Smooth muscle cell (in vitro differentiated cells): Measurements from ENCODE around the gene ADGRA3. TPM values are rescaled to one million over a fixed set of nuclear protein-coding genes. Genes with fewer than 3 reads are reported as not detected.
"Not testable (repeated sequence)": the region's sequence is repeated elsewhere in the genome, so short reads cannot be mapped to it uniquely, and the experiment has no call there.

Source experiments
- DNase-seq: peaks from one replicate; lab custom pipeline; 2025; ENCODE audit not compliant: unreplicated experiment; lab: John Stamatoyannopoulos, UW
- H2AFZ ChIP-seq: fragments of 200-600 bp; sonication (generic); 2 replicates; pipeline ENCODE4 v1.6.0; 2016; ENCODE audit warnings: antibody characterized with exemption, low read depth, mild to moderate bottlenecking
- H3F3A ChIP-seq: fragments of 200-600 bp; sonication (generic); 2 replicates; pipeline ENCODE4 v1.6.0; 2017; ENCODE audit warnings: antibody characterized with exemption, low read depth
- H3K27ac ChIP-seq: fragments of 200-600 bp; sonication (generic); 2 replicates; pipeline ENCODE4 v1.5.1; 2016; ENCODE audit warnings: low read depth, mild to moderate bottlenecking
- H3K27me3 ChIP-seq: fragments of 200-600 bp; sonication (generic); 2 replicates; pipeline ENCODE4 v1.6.1; 2016; ENCODE audit warnings: low read depth, mild to moderate bottlenecking
- H3K36me3 ChIP-seq: fragments of 200-600 bp; sonication (generic); 2 replicates; pipeline ENCODE4 v1.5.1; 2016; ENCODE audit warnings: low read depth
- H3K4me1 ChIP-seq: fragments of 200-600 bp; sonication (generic); 2 replicates; pipeline ENCODE4 v1.5.1; 2016; ENCODE audit warnings: low read depth
- H3K4me2 ChIP-seq: fragments of 200-600 bp; sonication (generic); 2 replicates; pipeline ENCODE4 v1.6.0; 2016; ENCODE audit warnings: mild to moderate bottlenecking
- H3K4me3 ChIP-seq: fragments of 200-600 bp; sonication (generic); 2 replicates; pipeline ENCODE4 v1.5.1; 2016; ENCODE audit warnings: mild to moderate bottlenecking
- H3K79me2 ChIP-seq: fragments of 200-600 bp; sonication (generic); 2 replicates; pipeline ENCODE4 v1.6.0; 2016; ENCODE audit warnings: low read depth, mild to moderate bottlenecking
- H3K9ac ChIP-seq: fragments of 200-600 bp; sonication (generic); 2 replicates; pipeline ENCODE4 v1.6.0; 2016; ENCODE audit warnings: low read depth
- H3K9me3 ChIP-seq: fragments of 200-600 bp; sonication (generic); replicated peaks from 2 replicates; pipeline ENCODE4 v1.5.1; 2016; ENCODE audit warnings: low read depth
- H4K20me1 ChIP-seq: fragments of 200-600 bp; sonication (generic); 2 replicates; pipeline ENCODE4 v1.6.0; 2016; ENCODE audit warnings: low read depth
- CTCF ChIP-seq: fragments of 200-600 bp; sonication (generic); IDR thresholded peaks from 2 replicates; pipeline ENCODE4 v1.5.1; 2017; ENCODE audit warnings: borderline replicate concordance, mild to moderate bottlenecking, antibody characterized with exemption; ENCODE audit not compliant: insufficient read depth, poor library complexity, severe bottlenecking
- WGBS: methylation state at CpG from one replicate; pipeline ENCODE4 v1.1.7; 2016; ENCODE audit warnings: low lambda C conversion rate; 5-methylcytosine and 5-hydroxymethylcytosine counted together
- polyA plus RNA-seq: library from polyadenylated mRNA; unstranded; fragments of >200 nt; fragmentation: Nextera tagmentation; extraction: Ambion mirVana; gene quantifications from 2 replicates; pipeline ENCODE4 v1.2.1, GENCODE V29; 2016
- total RNA-seq: library from RNA; depleted of rRNA; stranded (reverse); fragments of >200 nt; gene quantifications from 2 replicates; pipeline ENCODE4 v1.2.3, GENCODE V29; 2014

ADGRA3 gene
- total and polyA plus RNA-seq, 2 experiments from 2014 or later: 24.4 to 54.8 TPM

DNA sequence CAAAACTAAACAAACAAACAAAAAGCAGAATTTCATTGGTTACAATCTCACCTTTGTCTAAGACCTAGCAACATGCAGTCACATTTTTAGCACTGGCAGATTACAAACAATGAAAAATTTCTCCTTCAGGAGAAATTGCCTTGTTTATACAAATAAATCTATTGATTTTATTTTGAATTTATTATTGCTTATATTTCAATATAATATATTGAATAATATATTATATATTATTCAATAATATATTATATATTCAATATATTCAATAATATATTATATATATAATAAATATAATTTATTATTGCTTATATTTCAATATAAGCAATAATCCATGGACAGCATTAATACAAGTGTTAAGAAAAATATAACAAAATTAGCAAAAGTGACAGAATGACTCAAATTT lies 131.7 kb downstream of the ADGRA3 start:
- Histone ChIP-seq H3K79me2 (no peaks in the 10 kb centered on the region), H3K9me3 (no peaks in the 10 kb centered on the region), H4K20me1 (no peaks in the 10 kb centered on the region), H3K4me2 (no peak overlapping the region), H3K4me3 (no peak overlapping the region), H2AFZ (no peak overlapping the region), H3K27me3 (no peaks in the 10 kb centered on the region), H3K36me3 (no peaks in the 10 kb centered on the region), H3F3A (no peaks in the 10 kb centered on the region), H3K9ac (no peak overlapping the region), H3K27ac (no peak overlapping the region), H3K4me1 (no peaks in the 10 kb centered on the region)
- no peak for TF ChIP-seq CTCF
- DNase-seq: no peak

DNA sequence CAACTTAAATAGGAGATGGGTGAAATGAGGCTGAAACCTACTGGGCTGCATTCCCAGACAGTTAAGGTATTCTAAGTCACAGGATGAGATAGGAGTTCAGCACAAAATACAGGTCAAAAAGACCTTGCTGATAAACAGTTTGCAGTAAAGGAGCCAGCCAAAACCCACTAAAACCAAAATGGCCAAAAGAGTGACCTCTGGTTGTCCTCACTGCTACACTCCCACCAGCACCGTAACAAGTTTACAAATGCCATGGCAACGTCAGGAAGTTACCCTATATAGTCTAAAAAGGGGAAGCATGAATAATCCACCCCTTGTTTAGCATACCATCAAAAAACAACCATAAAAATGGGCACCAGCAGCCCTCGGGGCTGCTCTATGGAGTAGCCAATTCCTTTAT lies 133.7 kb downstream of the ADGRA3 start:
- H3K36me3 ChIP-seq, H2AFZ ChIP-seq, H3K27me3 ChIP-seq, H3K4me1 ChIP-seq, H3K79me2 ChIP-seq, H3F3A ChIP-seq, H4K20me1 ChIP-seq, H3K27ac ChIP-seq, H3K4me2 ChIP-seq, H3K4me3 ChIP-seq, H3K9ac ChIP-seq, DNase-seq, H3K9me3 ChIP-seq: not testable (repeated sequence)
- 89% methylated on average over 3 of the region's 3 CpGs for WGBS

- Histone ChIP-seq H2AFZ (no peak overlapping the region), H3K36me3 (no peaks in the 10 kb centered on the region), H3F3A (no peaks in the 10 kb centered on the region), H3K4me3 (no peak overlapping the region), H3K79me2 (no peaks in the 10 kb centered on the region), H4K20me1 (no peaks in the 10 kb centered on the region), H3K4me2 (no peak overlapping the region), H3K27me3 (no peaks in the 10 kb centered on the region), H3K27ac (no peak overlapping the region), H3K4me1 (no peaks in the 10 kb centered on the region), H3K9me3 (no peaks in the 10 kb centered on the region), H3K9ac (no peak overlapping the region)
- 77% methylated on average over 3 of the region's 3 CpGs for WGBS
- DNase-seq: no peak
- TF ChIP-seq CTCF: no peak
Observed at GRCh38 chr4:22372986-22373385, 142.9 kb downstream of the ADGRA3 start.

DNA sequence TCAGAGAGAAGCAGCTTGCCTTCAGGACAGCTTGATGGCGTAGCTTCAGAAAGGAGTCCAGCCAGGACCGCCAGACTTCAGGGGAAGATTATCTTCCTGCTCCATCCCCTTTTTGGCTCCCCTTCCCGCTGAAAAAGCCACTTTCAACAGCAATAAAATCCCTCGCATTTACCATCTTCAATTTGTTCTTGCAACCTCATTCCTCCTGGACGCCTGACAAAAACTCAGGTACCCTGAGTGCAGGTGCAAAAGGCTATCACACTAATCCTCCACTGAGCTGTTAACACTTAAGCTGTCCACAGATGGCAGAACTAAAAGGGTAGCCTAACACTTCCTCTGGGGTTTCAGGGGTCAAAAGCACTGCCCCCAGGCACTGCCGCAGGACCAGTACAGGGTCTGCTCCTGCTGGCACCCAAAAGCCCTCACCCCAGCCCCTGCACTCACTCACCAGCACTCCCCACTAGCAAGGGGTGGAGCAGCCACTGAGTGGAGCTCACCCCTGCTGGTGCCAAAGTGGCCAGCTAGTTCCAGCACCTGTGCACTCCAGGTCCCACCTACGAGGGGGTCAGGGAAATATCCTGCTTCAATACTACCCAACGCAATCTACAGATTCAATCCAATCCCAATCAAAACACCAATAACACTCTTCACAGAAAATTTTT lies 145.8 kb downstream of the ADGRA3 start:
- no peaks in the 10 kb centered on the region for H3K4me1 ChIP-seq
- no peaks in the 10 kb centered on the region for H3F3A ChIP-seq
- no peak overlapping the region for H2AFZ ChIP-seq
- H3K9ac ChIP-seq: no peak overlapping the region
- H3K4me3 ChIP-seq: no peak overlapping the region
- no peaks in the 10 kb centered on the region for H3K79me2 ChIP-seq
- no peak overlapping the region for H3K4me2 ChIP-seq
- no peak for DNase-seq
- H3K36me3 ChIP-seq: no peaks in the 10 kb centered on the region
- no peaks in the 10 kb centered on the region for H4K20me1 ChIP-seq
- 82% methylated on average over 8 of the region's 8 CpGs for WGBS
- no peaks in the 10 kb centered on the region for H3K27me3 ChIP-seq
- H3K9me3 ChIP-seq: no peaks in the 10 kb centered on the region
- TF ChIP-seq CTCF: no peak
- H3K27ac ChIP-seq: no peak overlapping the region
